ENCODE data around the gene ARFIP2. TPM values are rescaled to one million over a fixed set of nuclear protein-coding genes. Genes with fewer than 3 reads are reported as not detected.

Gene ARFIP2
- polyA plus RNA-seq, 1 experiment: 103 TPM

DNA sequence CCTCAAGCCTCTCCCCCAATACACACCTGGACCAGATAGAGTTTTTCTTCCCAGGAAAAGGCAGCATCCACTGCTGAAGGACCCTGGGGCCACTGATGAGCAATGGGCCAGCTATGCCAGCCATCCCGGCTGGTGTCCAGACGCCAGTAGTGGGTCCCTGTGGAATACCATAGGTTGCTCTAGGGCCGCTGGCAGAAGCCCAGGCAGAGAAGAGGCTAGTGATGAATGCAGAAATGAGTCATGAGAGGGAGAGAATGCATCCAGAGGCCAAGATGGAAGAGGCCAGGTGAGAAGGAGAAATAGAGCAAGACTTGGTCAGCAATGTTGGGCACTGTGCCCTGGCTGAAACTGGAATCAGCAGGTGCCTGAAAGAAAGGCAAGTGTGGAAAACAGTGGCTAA lies 49.3 kb downstream of the ARFIP2 start:
- TF ChIP-seq, protein P1, sequence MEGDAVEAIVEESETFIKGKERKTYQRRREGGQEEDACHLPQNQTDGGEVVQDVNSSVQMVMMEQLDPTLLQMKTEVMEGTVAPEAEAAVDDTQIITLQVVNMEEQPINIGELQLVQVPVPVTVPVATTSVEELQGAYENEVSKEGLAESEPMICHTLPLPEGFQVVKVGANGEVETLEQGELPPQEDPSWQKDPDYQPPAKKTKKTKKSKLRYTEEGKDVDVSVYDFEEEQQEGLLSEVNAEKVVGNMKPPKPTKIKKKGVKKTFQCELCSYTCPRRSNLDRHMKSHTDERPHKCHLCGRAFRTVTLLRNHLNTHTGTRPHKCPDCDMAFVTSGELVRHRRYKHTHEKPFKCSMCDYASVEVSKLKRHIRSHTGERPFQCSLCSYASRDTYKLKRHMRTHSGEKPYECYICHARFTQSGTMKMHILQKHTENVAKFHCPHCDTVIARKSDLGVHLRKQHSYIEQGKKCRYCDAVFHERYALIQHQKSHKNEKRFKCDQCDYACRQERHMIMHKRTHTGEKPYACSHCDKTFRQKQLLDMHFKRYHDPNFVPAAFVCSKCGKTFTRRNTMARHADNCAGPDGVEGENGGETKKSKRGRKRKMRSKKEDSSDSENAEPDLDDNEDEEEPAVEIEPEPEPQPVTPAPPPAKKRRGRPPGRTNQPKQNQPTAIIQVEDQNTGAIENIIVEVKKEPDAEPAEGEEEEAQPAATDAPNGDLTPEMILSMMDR (IDR thresholded peaks at IDR 0.05; ENCODE audit: insufficient read depth, low read depth, low read length): no peak
- ChIA-PET CTCF (interaction anchor here (1.0 to 7.0 kb wide), 2 partner anchors 10 to 12 kb away, joined by 3 to 42 read pairs; no protein-coding TSS in a partner anchor), POLR2A (no interaction called here)
- no peak for DNase-seq (ENCODE audit: low read depth)
- no peak overlapping the region for H3K4me3 ChIP-seq (ENCODE audit: low read depth, low read length)
- no peaks in the 10 kb centered on the region for H3K27me3 ChIP-seq (ENCODE audit: control insufficient read depth, insufficient read depth, low read length)
- H3K36me3 ChIP-seq (ENCODE audit: control insufficient read depth, insufficient read depth, low read length): no peaks in the 10 kb centered on the region

DNA sequence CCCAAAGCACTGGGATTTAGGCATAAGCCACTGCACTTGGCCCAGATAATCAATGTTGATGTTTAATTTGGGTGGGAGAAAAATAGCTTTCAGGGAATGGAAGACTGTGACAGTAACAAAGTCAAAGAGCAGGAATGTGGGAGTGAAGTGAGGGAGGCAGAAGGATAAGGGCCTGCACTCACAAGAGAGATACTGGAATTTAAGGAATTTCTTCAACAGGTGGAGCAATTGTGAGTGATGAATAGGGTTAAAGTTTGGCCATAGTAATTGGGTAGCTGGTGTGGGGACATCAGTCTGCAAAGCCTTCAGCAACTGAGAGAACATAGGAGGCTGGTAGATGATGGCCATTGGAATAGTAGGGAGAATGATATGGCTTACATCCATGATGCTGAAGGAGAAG lies 53.6 kb downstream of the ARFIP2 start:
- no peak for DNase-seq (ENCODE audit: low read depth)
- TF ChIP-seq, protein P1 (IDR thresholded peaks at IDR 0.05; ENCODE audit: insufficient read depth, low read depth, low read length): no peak
- H3K4me3 ChIP-seq (ENCODE audit: low read depth, low read length): no peak overlapping the region
- peaks cover 4% of the 10 kb centered on the region for H3K27me3 ChIP-seq (ENCODE audit: control insufficient read depth, insufficient read depth, low read length)
- H3K36me3 ChIP-seq (ENCODE audit: control insufficient read depth, insufficient read depth, low read length): no peaks in the 10 kb centered on the region
- ChIA-PET POLR2A (no interaction called here), CTCF (interaction anchor here (1.1 to 2.6 kb wide), 5 partner anchors 10 to 49 kb away, joined by 3 to 11 read pairs (median 8); no protein-coding TSS in a partner anchor)

Other genes starting within 250 kb of the ARFIP2 start
- gene FHIP1B, start 246.7 kb downstream of the ARFIP2 start, polyA plus RNA-seq (2011; rRNA removed): 22.1 and 30.6 TPM in 2 replicates
- 0.11 TPM in 1 of 2 replicates, not detected in the other for gene CNGA4, start 242.2 kb downstream of the ARFIP2 start, polyA plus RNA-seq (2011; rRNA removed)
- gene CCKBR, start 221.5 kb downstream of the ARFIP2 start, polyA plus RNA-seq (2011; rRNA removed): not detected in 2 replicates
- 81.8 and 134 TPM in 2 replicates for gene CAVIN3, start 160.8 kb downstream of the ARFIP2 start, polyA plus RNA-seq (2011; rRNA removed)
- 76.1 and 118 TPM in 2 replicates for gene SMPD1, start 90.9 kb downstream of the ARFIP2 start, polyA plus RNA-seq (2011; rRNA removed)
- gene APBB1, start 62.2 kb downstream of the ARFIP2 start, polyA plus RNA-seq (2011; rRNA removed): 39.5 and 62.5 TPM in 2 replicates
- gene HPX, start 40.3 kb downstream of the ARFIP2 start, polyA plus RNA-seq (2011; rRNA removed): 0.82 and 0.87 TPM in 2 replicates
- gene TRIM3, start 7.4 kb downstream of the ARFIP2 start, polyA plus RNA-seq (2011; rRNA removed): 8.2 and 10.4 TPM in 2 replicates
- gene TIMM10B, start 170 bp upstream of the ARFIP2 start, polyA plus RNA-seq (2011; rRNA removed): 29.4 and 32.5 TPM in 2 replicates
- 2.3 and 3.1 TPM in 2 replicates for gene DNHD1, start 15.9 kb upstream of the ARFIP2 start, polyA plus RNA-seq (2011; rRNA removed)
- gene RRP8, start 122.3 kb upstream of the ARFIP2 start, polyA plus RNA-seq (2011; rRNA removed): 9.9 and 14.4 TPM in 2 replicates
- 449 and 654 TPM in 2 replicates for gene ILK, start 122.4 kb upstream of the ARFIP2 start, polyA plus RNA-seq (2011; rRNA removed)
- 158 and 205 TPM in 2 replicates for gene TAF10, start 130.9 kb upstream of the ARFIP2 start, polyA plus RNA-seq (2011; rRNA removed)
- gene TPP1, start 138.1 kb upstream of the ARFIP2 start, polyA plus RNA-seq (2011; rRNA removed): 69.7 and 77.6 TPM in 2 replicates
- gene DCHS1, start 174.5 kb upstream of the ARFIP2 start, polyA plus RNA-seq (2011; rRNA removed): 2.5 and 7.3 TPM in 2 replicates
- 68.9 and 82.3 TPM in 2 replicates for gene MRPL17, start 202.0 kb upstream of the ARFIP2 start, polyA plus RNA-seq (2011; rRNA removed)

Data from BJ (cell line).